T-cell (primary cell): ENCODE measurements around the gene BAG1. TPM values are rescaled to one million over a fixed set of nuclear protein-coding genes. Genes with fewer than 3 reads are reported as not detected.

Source experiments
- ATAC-seq, 4 experiments: fragments of 200-7000 bp in 3 of 4; fragments of 150-1000 bp in 1 of 4; cut with Tn5 transposase; replicated peaks in 1 of 4; 1 replicate in 3 of 4; 2 replicates in 1 of 4; pipeline ENCODE4 v1.10.0; 2021; ENCODE audit warnings: moderate library complexity in 3 of 4, mild to moderate bottlenecking in 2 of 4, moderate number of reproducible peaks in 1 of 4
- CTCF ChIA-PET, 2 donors: fragments of 300-600 bp; sonication (Branson Sonifier 250); formaldehyde crosslinking; loops; one replicate each; lab custom pipeline; 2022; ENCODE audit warnings: antibody characterized with exemption in 2 of 2; lab: Charles Lee
- POLR2A ChIA-PET, 2 donors: fragments of 300-600 bp; sonication (Branson Sonifier 250); formaldehyde crosslinking; loops; one replicate each; lab custom pipeline; 2022; ENCODE audit warnings: antibody characterized with exemption in 2 of 2; lab: Charles Lee
- DNase-seq, 35 experiments: peaks; one replicate each; pipeline versions ENCODE4 v3.0.0 to v3.0.0-alpha.2; 2013 to 2023
- H3K27ac ChIP-seq: one replicate; pipeline ENCODE4 v1.5.1; 2013; ENCODE audit warnings: low read length
- H3K27me3 ChIP-seq, 2 experiments: replicated peaks in 1 of 2; 1 replicate in 1 of 2; 2 replicates in 1 of 2; pipeline versions ENCODE4 v1.6.1 to v1.7.0; 2013; ENCODE audit warnings: low read length in 1 of 2, mixed read lengths in 1 of 2; ENCODE audit not compliant: control insufficient read depth in 2 of 2, insufficient read depth in 2 of 2; ENCODE audit errors: extremely low read depth in 1 of 2
- H3K36me3 ChIP-seq, 2 donors: 1 replicate in 1 of 2; 2 replicates in 1 of 2; pipeline versions ENCODE4 v1.6.1 to v1.7.0; 2013; ENCODE audit warnings: low read length in 1 of 2; ENCODE audit not compliant: control insufficient read depth in 2 of 2, insufficient read depth in 1 of 2; ENCODE audit errors: extremely low read depth in 1 of 2
- H3K4me1 ChIP-seq, 2 experiments: 1 replicate in 1 of 2; 2 replicates in 1 of 2; pipeline versions ENCODE4 v1.6.1 to v1.7.0; 2013; ENCODE audit warnings: low read length in 2 of 2, mixed read lengths in 1 of 2; ENCODE audit not compliant: insufficient read depth in 2 of 2, control insufficient read depth in 1 of 2; ENCODE audit errors: extremely low read depth in 1 of 2
- H3K4me3 ChIP-seq, 2 donors: 1 replicate in 1 of 2; 2 replicates in 1 of 2; pipeline versions ENCODE4 v1.5.1 to v1.7.0; 2013; ENCODE audit warnings: mild to moderate bottlenecking in 2 of 2, low read length in 1 of 2, moderate library complexity in 1 of 2; ENCODE audit not compliant: control insufficient read depth in 1 of 2; ENCODE audit errors: extremely low read depth in 1 of 2
- H3K9me3 ChIP-seq: 2 replicates; pipeline ENCODE4 v1.7.0; 2013
- H3K27ac Mint-ChIP-seq, 2 donors: one replicate each; pipeline ENCODE4 v1.8.0; 2020 to 2021; ENCODE audit warnings: mild to moderate bottlenecking in 2 of 2, mixed read lengths in 2 of 2
- H3K27me3 Mint-ChIP-seq, 2 donors: one replicate each; pipeline ENCODE4 v1.8.0; 2021 to 2022; ENCODE audit warnings: mixed read lengths in 2 of 2
- H3K36me3 Mint-ChIP-seq: one replicate; pipeline ENCODE4 v1.8.0; 2021; ENCODE audit warnings: mixed read lengths
- H3K4me1 Mint-ChIP-seq, 3 donors: one replicate each; pipeline ENCODE4 v1.8.0; 2020 to 2022; ENCODE audit warnings: mixed read lengths in 3 of 3, mild to moderate bottlenecking in 1 of 3
- H3K4me3 Mint-ChIP-seq, 3 donors: one replicate each; pipeline ENCODE4 v1.8.0; 2020 to 2022; ENCODE audit warnings: mild to moderate bottlenecking in 3 of 3, mixed read lengths in 3 of 3, moderate library complexity in 3 of 3
- H3K9me3 Mint-ChIP-seq, 3 donors: one replicate each; pipeline ENCODE4 v1.8.0; 2020 to 2022; ENCODE audit warnings: mixed read lengths in 3 of 3
- WGBS: methylation state at CpG from one replicate; pipeline ENCODE4 v1.1.5; 2013; ENCODE audit warnings: missing lambda C conversion rate; ENCODE audit not compliant: insufficient coverage; 5-methylcytosine and 5-hydroxymethylcytosine counted together
- total RNA-seq, 35 experiments: library from RNA in 6 of 35; stranded (reverse) in 6 of 35; fragments of 120-200 nt in 1 of 35; gene quantifications; one replicate each; pipeline versions ENCODE4 v1.2.1 to v1.2.4 and lab custom pipeline; 2013 to 2026

The BAG1 gene
- total RNA-seq, 5 donors from 2014 or later (not counting 1 experiment from before 2014, with no cell fraction given): 59.4 to 69.9 (median 62.4) TPM

DNA sequence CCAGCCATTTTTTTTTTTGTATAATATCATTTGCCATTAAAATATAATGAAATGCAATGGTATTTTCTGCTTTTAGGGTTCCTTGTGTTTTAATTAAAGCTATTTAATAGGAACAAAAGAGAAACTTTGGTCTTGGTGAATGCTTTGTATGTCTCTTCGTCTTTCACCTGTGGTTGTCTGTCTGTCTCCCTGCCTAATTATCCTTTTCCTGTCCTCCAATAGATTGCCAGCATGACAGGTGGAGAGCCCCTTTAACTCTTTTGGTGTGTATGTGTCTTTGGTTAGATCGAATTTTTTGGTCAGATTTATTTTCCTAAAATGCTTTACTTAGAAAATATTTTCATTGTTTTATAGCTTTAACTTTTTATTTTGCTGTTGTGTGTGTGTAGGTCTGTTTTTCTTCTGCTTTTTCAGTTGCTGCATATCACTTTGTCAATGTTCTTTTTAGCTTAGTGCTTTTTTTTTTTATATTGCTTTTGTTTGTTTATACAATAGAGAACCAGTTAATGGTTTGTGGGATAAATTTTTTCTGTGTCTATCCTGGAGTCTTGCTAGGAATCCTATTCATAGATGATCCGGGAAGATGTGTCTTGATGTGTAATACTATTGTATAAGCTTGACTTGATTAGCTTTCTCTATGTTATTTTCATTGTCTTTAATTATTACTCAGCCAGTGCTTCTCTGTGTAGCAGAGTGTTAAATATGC, 8.9 kb upstream of the BAG1 start:
- Histone ChIP-seq H3K4me3 (no peak overlapping the region), H3K9me3 (no peaks in the 10 kb centered on the region), H3K36me3 (peaks cover 5 to 87% of the 10 kb centered on the region in 2 donors), H3K27me3 (no peaks in the 10 kb centered on the region), H3K4me1 (no peaks in the 10 kb centered on the region), H3K27ac (no peak overlapping the region)
- H3K4me1 Mint-ChIP-seq: peaks cover 8 to 16% (median 10%) of the 10 kb centered on the region in 3 donors
- no peak overlapping the region for H3K4me3 Mint-ChIP-seq
- H3K36me3 Mint-ChIP-seq: peaks cover 65% of the 10 kb centered on the region
- peak overlapping the region in 1 of 2 donors; percentile 50 for H3K27ac Mint-ChIP-seq
- DNase-seq: no peak
- ATAC-seq: no peak
- H3K9me3 Mint-ChIP-seq: no peaks in the 10 kb centered on the region
- H3K27me3 Mint-ChIP-seq: no peaks in the 10 kb centered on the region
- CTCF ChIA-PET: interaction anchor here (0.8 to 1.2 kb wide), 3 partner anchors 12 to 13 kb away, joined by 3 to 4 read pairs (median 3); no protein-coding TSS in a partner anchor
- no CpG with 5 or more reads among the region's 3 CpGs for WGBS
- POLR2A ChIA-PET: interaction anchor here in 1 of 2 donors (1.1 kb wide), 1 partner anchor 9 kb away, joined by 4 read pairs; no protein-coding TSS in a partner anchor

DNA sequence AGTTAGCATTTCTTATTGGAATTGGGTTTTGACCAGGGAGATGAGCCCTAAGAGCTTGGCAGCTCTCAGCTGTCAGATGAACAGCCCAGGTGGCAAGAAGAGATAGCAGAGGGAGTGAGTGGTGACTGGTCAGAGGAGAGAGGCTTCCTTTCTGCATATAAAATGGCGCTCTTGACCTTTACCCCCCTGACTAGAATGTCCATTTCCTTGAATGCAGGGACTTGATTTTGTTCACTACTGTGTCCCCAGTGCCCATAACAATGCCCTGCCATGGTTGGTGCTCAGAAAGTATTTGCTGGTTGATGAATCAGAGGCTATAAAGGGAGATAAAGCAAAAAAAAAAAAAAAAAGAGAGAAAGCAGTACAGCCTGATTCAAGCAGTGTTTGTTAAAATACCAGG, 7.6 kb upstream of the BAG1 start:
- Mint-ChIP-seq H3K27me3 (no peaks in the 10 kb centered on the region), H3K4me3 (no peak overlapping the region), H3K9me3 (no peaks in the 10 kb centered on the region), H3K4me1 (peaks cover 20 to 24% (median 22%) of the 10 kb centered on the region in 3 donors), H3K36me3 (peaks cover 59% of the 10 kb centered on the region), H3K27ac (no peak overlapping the region)
- ChIA-PET CTCF (no interaction called here), POLR2A (interaction anchor here in 1 of 2 donors (0.5 kb wide), 1 partner anchor 31 kb away, joined by 5 read pairs; no protein-coding TSS in a partner anchor)
- no CpG with 5 or more reads among the region's 1 CpG for WGBS
- DNase-seq: no peak
- no peak for ATAC-seq
- Histone ChIP-seq H3K27me3 (no peaks in the 10 kb centered on the region), H3K27ac (no peak overlapping the region), H3K9me3 (no peaks in the 10 kb centered on the region), H3K36me3 (peaks cover 2 to 87% of the 10 kb centered on the region in 2 donors), H3K4me3 (no peak overlapping the region), H3K4me1 (no peaks in the 10 kb centered on the region)

DNA sequence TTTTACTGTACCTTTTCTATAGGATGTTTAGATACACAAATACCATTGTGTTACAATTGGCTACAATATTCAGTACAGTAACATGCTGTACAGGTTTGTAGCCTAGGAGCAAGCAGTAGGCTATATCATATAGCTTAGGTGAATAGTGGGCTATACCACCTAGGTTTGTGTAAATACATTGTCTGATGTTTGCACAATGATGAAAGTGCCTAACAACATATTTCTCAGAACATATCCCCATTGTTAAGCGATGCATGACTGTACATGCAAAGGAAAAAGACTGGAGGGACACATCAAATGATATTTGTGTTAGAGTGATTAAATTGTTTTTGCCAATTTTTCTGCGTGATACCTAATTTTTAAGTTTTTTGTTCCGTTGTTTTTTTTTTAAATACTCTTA, 5.6 kb upstream of the BAG1 start:
- H3K9me3 Mint-ChIP-seq: no peaks in the 10 kb centered on the region
- ATAC-seq (no peak), DNase-seq (no peak)
- Histone ChIP-seq H3K4me3 (no peak overlapping the region), H3K27ac (no peak overlapping the region), H3K36me3 (peaks cover 2 to 79% of the 10 kb centered on the region in 2 donors), H3K9me3 (no peaks in the 10 kb centered on the region), H3K4me1 (peaks cover 6 to 12% of the 10 kb centered on the region in 2 experiments), H3K27me3 (no peaks in the 10 kb centered on the region)
- WGBS: no CpG with 5 or more reads among the region's 3 CpGs
- CTCF ChIA-PET: no interaction called here
- peaks cover 51% of the 10 kb centered on the region for H3K36me3 Mint-ChIP-seq
- peaks cover 39 to 44% (median 41%) of the 10 kb centered on the region in 3 donors for H3K4me1 Mint-ChIP-seq
- H3K4me3 Mint-ChIP-seq: no peak overlapping the region
- H3K27ac Mint-ChIP-seq: no peak overlapping the region
- POLR2A ChIA-PET: no interaction called here
- H3K27me3 Mint-ChIP-seq: no peaks in the 10 kb centered on the region

GRCh38 chr9:33267151-33267767, 2.8 kb upstream of the BAG1 start:
- Mint-ChIP-seq H3K4me1 (peaks cover 51 to 54% (median 52%) of the 10 kb centered on the region in 3 donors), H3K4me3 (peak overlapping the region in 1 of 3 donors; percentile 93), H3K27me3 (no peaks in the 10 kb centered on the region), H3K36me3 (peaks cover 39% of the 10 kb centered on the region), H3K27ac (peak overlapping the region; percentile 2 to 53), H3K9me3 (no peaks in the 10 kb centered on the region)
- ChIA-PET POLR2A (interaction anchor here in 1 of 2 donors (0.7 kb wide), 1 partner anchor 337 kb away, joined by 3 read pairs; no protein-coding TSS in a partner anchor), CTCF (interaction anchor here in 1 of 2 donors (1.3 kb wide), 1 partner anchor 20 kb away, joined by 3 read pairs; no protein-coding TSS in a partner anchor)
- peaks cover 2 to 58% of the 10 kb centered on the region in 2 donors for H3K36me3 ChIP-seq
- H3K27me3 ChIP-seq: no peaks in the 10 kb centered on the region
- no peaks in the 10 kb centered on the region for H3K9me3 ChIP-seq
- no peak for ATAC-seq
- no peak overlapping the region for H3K27ac ChIP-seq
- no peak for DNase-seq
- peaks cover 9 to 29% of the 10 kb centered on the region in 2 experiments for H3K4me1 ChIP-seq
- H3K4me3 ChIP-seq: no peak overlapping the region

DNA sequence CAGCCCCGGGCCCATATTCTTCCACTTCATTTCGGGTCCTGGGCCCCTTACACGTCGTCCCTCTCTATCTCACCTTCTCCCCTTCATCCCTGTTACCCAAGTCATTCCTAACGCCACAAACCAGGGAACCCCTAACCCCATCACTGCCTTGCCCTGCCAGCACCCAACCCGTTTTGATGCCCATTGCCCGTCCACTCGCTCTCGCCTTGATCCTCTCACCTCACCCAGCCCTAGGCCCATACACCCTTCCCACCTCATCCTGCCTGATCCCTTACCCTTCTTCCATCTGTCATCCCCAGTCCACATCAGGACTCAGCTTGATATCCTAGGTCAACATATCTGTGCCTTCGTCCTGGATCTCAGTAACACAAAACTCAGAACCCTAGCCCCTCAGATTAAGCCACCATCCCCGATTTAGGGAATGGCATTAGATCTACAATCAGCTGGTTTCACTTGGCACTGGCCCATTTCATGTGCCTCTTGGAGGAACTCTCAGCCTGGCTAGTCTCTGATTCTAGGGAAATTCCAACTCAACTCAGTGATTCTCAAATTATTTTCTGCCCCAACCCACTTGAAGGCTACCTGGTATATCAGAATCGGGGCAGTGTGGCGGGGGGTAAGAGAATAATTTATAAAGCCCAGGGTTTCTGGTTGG, 830 bp upstream of the BAG1 start:
- H3K27me3 ChIP-seq: no peaks in the 10 kb centered on the region
- peaks cover 0 to 58% of the 10 kb centered on the region in 2 donors for H3K36me3 ChIP-seq
- Mint-ChIP-seq H3K27me3 (no peaks in the 10 kb centered on the region), H3K4me1 (peaks cover 49 to 59% (median 51%) of the 10 kb centered on the region in 3 donors), H3K36me3 (peaks cover 34% of the 10 kb centered on the region), H3K4me3 (peak overlapping the region; percentile 88 to 93 (median 89)), H3K9me3 (no peaks in the 10 kb centered on the region), H3K27ac (peak overlapping the region; percentile 95 to 99)
- no peaks in the 10 kb centered on the region for H3K9me3 ChIP-seq
- H3K4me3 ChIP-seq: peak overlapping the region; percentile 70 to 93
- ChIA-PET CTCF (interaction anchor here (0.5 to 2.2 kb wide), 2 partner anchors 25 to 198 kb away, joined by 3 to 6 read pairs; partner anchors contain the start of gene NFX1 (in 1 of the 2)), POLR2A (interaction anchor here (1.0 to 1.1 kb wide), 2 partner anchors 189 to 241 kb away, joined by 3 read pairs; partner anchors contain the start of genes DNAJA1 (in 1 of the 2) and SMU1 (in 1 of the 2))
- H3K27ac ChIP-seq: peak overlapping the region; percentile 88
- H3K4me1 ChIP-seq: peaks cover 9 to 29% of the 10 kb centered on the region in 2 experiments
- peak in 2 of 35 experiments; percentile 1 to 40 for DNase-seq
- no peak for ATAC-seq
- 18% methylated on average over 11 of the region's 13 CpGs for whole genome bisulfite sequencing
